SK-N-MC (cell line): ENCODE results near the gene SHANK3.

ENCODE experiments used
- EZH2 ChIP-seq: fragments of 200-600 bp; sonication (generic); IDR thresholded peaks from one replicate; pipeline ENCODE4 v1.6.1; 2017; ENCODE audit warnings: antibody characterized with exemption
- POLR2AphosphoS5 ChIP-seq: IDR thresholded peaks from 2 replicates; pipeline ENCODE4 v1.6.1; 2012; ENCODE audit warnings: mild to moderate bottlenecking, low read depth, low read length, borderline replicate concordance

GRCh38 chr22:50714150-50714549 lies 41.5 kb downstream of the SHANK3 start:
- TF ChIP-seq POLR2AphosphoS5 = no peak
- TF ChIP-seq EZH2 = no peak
